GM19043 (cell line): Measurements from ENCODE around the gene PTGER1.

Experiments
- ATAC-seq: cut with Tn5 transposase; IDR thresholded peaks from one replicate; pipeline ENCODE4 v1.9.1; 2021; ENCODE audit warnings: low read depth; ENCODE audit not compliant: unreplicated experiment

The PTGER1 gene

DNA sequence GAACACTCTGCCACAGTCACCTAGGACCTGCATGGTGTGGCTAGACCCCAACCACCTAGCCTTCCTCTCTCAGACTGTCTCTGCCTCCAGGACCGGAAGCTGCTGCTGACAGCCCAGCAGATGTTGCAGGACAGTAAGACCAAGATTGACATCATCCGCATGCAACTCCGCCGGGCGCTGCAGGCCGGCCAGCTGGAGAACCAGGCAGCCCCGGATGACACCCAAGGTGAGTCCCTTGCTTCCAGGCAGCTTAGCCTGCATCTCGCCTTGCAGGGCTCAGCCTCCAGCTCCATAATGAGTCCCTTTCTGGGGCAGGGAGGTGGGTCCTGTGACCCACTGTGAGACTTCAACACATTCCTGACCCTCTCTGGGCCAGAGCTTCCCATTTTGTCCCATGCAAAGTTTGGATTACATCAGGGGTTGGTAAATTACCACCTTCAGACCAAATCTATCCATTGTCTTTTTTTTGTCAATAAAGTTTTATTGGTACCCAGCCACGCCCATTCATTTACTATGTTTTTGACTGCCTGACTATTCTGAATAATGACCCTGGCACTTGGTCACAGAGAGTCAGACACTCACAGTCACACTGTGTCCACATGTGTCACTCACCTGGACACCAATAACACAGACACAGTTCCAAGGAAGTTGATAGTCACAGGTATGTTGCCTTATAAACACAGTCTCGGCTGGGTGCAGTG lies 28.7 kb downstream of the PTGER1 start:
- no peak for ATAC-seq

DNA sequence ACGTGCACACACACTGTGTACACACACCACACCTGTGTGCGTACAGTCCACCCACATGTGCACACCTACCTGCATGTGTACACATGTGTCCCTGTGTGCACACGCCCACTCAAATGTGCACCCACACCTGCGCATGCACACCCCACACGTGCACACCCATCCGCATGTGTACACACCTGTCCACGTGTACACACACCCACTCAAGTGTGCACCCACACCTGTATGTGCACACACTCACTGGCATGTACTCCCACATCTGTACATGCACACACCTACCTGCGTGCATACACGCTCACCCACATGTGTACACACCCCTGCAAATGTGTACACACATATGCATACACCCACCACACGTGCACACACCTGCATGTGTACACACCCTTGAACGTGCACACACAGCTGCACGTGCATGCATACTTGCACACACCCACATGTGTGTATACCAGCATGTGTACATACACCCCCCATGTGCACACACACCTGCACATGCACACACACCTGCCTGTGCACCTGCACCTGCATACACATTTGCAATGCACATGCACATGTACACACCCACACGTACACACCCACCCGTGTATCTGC lies 31.4 kb downstream of the PTGER1 start:
- no peak for ATAC-seq

DNA sequence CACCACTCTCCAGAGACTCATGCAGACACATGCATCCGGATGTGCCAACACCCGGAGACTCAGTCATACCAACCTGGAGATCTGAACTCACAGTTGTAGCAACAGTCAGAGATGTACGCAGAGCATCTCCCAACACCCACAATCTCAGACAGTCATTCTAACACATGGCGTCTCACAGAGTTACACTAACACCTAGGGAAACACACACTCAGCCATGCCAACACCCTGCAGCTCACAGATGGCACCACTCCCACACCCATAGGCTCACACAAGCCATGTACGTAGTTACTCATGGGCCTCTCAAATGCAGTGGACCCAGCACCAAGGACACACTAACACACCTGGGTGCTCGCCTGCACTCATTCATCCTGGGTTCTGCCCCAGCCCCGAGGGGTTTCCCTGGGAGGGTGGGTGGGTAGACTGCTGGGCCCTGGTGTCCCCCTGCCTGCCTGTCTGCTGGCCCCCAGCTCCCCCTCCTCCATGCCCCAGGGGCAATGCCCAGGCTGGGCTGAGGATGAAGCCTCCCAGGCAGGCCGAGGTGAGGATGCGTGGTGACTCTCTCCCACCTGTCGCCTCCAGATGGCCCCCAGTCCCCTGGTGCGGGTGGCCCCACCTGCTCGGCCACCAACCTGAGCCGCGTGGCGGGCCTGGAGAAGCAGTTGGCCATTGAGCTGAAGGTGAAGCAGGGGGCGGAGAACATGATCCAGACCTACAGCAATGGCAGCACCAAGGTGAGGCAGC lies 32.1 kb downstream of the PTGER1 start:
- ATAC-seq: no peak

DNA sequence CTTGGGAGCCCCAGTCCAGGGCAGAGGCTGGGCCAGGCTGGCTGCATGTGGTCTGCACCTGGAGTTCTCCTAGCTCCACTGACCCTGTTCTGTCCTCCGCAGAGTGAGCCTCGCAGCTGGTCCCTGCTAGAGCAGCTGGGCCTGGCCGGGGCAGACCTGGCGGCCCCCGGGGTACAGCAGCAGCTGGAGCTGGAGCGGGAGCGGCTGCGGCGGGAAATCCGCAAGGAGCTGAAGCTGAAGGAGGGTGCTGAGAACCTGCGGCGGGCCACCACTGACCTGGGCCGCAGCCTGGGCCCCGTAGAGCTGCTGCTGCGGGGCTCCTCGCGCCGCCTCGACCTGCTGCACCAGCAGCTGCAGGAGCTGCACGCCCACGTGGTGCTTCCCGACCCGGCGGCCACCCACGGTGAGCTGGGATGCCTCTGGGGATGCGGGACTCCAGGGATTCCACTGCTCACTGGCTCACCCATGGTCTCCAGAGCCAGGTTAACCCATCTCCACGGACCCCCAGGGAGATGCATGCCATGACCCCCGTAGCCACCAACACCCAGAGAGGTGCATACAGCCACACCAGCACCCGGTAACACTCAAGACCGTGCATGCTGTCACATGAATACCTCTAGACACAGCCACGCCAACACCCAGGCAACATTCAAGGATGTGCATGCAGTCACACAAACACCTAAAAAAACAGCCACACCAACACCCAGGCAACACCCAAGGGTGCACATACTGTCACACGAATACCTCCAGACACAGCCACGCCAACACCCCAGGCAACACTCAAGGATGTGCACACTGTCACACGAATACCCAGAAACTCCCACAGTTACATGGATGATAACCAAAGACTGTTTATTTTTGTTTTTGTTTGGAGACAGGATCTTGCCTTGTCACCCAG lies 33.9 kb downstream of the PTGER1 start:
- no peak for ATAC-seq

DNA sequence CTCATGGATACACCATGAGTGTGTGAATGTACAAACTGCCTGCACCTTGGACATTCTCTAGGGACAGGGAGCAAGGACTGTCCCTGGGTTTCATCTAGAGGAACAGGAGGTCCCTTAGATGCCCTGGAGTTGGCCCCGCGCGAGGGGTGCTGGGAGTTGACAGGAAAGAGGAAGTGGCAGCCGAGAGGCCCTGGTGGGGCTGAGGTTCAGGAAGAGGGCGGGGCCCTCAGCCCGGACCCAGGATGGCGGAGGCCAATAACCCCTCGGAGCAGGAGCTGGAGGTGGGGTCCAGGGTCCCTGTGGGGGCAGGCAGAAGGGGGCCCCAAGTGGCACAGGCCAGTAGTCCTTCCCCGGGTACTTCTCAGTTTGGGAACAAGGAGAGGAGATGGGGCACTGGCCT lies 35.1 kb downstream of the PTGER1 start:
- peak; percentile 77 for ATAC-seq

DNA sequence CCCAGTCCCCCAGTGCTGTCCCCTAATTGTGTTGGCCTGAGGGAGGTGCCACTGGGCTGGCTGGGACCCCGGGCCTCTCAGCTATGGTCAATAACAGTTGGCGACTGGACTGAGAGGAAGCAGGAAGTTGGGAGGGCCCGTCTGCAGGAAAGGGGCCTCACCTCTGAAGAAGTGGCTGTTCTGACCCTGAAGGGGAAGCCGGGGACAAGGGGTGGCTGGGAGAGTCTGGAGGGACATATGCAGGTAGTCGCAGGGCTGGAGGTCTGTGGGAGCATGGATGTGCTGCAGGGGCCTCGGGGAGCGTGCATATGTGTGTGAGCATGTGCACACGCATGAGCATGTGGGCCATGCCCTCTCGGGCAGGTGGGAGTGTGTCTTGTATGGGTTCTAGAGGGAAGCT lies 36.1 kb downstream of the PTGER1 start:
- ATAC-seq: no peak

DNA sequence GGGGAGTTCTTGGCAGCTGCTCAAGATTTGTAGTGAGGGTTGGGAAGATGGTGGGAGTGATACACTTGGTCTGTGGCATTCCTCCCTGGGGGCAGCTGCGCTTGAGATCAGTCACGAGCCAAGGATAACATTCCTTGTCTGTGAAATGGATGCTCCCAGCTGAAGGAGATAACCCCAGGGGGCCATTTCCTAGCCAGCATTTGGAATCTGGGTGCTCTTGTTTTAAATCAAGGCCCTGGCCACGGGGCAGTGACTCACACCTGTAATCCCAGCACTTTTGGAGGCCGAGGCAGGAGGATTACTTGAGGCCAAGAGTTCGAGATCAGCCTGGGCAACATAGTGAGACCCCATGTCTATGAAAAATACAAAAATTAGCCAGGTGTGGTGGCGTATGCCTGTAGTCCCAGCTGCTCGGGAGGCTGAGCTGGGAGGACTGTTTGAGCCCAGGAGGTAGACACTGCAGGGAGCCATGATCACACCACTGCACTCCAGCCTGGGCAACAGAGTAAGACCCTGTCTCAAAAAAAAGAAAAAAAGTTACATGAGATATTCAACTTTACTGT lies 37.5 kb downstream of the PTGER1 start:
- no peak for ATAC-seq

DNA sequence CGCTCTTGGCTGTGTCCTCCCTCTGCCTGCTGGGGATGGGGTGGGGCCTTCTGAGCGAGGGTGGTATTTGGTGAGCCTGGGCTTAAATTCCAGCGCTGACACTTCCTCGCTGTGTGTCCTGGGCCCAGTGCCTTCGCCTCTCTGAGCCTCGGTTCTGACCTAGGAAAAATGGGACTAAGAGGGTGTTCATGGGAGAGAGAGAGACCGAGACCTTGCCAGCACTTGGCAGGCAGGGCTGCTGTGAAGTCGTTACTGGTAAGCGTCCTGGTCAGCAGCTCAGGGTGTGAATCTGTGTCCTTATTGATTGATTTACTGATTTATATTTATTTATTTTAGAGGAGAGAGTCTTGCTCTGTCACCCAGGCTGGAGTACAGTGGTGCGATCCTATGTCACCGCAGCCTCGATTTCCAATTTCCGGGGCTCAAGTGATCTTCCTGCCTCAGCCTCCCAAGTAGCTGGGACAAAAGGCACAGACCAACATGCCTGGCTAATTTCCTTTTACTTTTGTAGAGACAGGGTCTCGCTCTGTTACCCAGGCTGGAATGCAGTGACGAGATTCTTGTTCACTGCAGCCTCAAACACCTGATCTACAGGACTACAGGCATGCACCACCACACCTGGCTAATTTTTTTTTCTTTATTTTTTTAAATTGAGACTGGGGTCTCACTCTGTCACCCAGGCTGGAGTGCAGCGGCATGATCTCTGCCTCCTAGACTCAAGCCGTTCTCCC lies 39.7 kb downstream of the PTGER1 start:
- no peak for ATAC-seq

DNA sequence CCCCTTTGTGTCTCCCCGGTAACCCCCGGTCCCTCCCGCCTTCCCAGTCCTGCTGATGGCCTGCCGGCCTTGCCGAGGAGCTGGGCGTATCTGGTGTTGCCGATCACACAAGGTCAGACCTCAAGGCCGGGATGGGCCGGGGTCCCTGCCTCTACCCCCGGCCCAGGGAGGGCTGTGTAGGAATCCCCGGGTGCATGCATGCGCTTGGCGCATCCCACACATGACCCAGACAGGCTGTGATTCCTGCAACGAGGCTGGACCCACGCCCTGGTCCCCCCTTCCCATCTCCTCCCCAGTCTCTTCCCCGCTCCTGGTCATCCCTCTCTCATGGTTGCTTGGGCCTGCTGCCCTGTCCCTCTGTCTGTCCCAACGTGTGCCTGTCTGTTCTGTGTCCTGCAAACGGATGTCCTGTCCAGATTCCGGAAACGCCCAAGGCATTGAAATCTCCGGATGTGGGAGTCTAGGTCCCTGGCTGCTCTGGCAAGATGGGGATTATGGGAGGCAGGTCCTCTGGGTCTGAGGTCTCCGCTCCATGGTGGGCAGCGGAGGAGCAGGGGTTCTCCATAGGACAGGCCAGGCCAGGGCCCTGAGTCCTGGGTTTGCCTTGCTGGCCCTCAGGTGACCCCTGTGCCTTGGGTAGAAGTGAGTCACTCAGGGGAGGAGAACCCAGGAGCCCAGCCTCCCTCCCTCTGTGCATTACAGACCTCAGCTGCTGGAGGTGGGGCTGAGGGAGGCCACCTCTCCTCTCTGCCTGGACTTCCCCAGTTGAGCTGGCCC lies 40.4 kb downstream of the PTGER1 start:
- no peak for ATAC-seq

DNA sequence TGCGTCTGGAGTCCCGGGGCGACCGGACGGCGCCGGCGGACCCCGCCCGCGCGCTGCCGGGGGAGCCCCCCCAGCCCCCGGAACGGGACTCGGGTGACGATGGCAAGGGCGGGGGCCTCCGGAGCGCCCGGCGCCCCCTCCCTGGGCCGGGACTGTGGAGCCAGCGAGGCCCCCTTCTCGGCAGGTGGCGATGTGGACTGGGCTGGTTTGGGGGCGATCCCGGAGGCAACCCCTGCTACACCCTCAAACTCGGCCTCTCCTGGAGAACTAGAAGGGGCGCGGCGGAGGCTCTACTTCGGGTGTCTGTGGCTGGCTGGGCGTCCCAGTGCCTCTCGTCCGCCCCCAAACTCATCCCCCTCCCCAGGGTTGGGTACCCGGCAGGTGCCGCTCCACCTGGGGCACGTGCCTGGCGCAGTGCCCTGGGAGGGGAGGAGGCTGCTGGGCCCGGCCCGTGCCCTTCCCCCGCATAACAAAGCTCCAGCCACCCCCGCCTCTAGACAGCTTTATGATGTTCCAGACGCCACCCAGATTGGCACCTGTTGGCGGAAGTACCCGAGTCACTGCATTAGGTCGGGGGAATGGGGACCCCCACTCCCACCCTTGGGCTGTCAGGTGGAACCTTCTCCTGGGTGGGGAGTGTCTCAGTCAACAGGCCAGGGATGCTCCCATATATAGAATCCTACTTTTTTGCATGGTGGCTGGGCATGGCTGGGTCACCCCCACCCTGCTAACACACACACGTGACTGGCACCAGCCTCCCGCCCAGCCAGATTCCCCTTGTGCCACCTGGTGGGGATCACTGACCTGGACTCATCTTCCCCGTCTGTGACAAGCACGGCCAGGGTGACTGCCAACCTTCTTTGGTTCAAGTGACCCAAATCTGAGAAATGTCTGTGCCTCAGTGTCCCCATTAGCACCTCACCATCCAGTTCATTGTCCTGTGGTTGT lies 41.3 kb downstream of the PTGER1 start:
- no peak for ATAC-seq

DNA sequence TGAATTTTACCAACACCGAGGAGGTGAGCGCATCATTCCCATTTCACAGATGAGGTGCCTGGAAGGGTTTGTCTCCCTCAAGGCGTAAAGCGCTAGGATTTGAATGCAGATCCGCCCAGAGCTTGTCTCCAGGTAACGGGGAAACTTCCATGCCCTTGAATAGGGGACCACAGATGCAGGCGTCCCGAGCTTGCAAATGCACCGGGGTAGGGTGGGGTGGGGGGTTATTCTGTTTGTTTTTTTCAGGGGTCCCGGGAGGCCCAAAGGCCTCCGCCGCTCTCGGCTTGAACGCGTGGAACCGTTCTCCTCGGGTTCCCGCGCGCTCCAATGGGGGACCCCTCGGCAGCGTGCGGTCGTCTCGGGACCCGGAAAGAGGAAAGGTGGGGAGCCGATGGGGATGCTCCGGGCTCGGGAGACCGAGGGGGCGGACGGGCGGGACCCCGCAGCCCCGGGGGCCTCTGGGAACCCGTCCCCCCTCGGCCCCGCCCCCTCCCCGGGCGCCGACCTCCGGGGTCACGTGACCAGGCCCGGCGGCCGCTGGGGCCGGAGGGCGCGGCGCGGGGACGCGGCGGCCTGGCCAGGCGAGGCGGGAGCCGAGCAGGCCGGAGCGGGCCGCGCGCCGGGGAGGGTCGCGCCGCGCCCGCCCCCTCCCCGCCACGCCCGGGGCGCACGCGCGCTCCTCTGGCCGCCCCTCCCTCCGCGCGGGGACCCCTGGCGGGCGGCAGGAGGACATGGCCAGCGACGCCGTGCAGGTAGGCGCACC lies 42.2 kb downstream of the PTGER1 start, which contains the start of gene PKN1:
PKN1 (plus strand) TSS at position 516 of the 763 bp plus-strand sequence; CDS start at position 732, 216 bp downstream.
- ATAC-seq: no peak

DNA sequence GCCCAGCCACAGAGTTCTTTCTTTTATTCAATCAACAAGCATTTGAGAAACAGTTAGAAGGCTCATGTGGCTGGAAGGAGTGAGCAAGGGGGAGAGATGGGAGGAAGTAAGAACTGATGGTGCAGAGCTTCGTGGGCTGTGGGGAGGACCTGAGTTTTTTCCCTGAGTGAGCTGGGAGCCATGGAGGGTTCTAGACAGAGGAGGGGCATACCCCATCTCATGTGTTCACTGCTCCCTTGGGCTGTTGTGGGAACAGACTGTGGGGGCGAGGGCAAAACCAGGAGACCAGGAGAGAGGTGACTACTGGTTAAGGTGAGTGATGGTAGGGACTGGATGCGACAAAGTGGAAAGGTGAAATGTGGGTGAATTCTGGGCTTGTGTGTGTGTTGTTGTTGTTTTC lies 44.4 kb downstream of the PTGER1 start:
- ATAC-seq: no peak

DNA sequence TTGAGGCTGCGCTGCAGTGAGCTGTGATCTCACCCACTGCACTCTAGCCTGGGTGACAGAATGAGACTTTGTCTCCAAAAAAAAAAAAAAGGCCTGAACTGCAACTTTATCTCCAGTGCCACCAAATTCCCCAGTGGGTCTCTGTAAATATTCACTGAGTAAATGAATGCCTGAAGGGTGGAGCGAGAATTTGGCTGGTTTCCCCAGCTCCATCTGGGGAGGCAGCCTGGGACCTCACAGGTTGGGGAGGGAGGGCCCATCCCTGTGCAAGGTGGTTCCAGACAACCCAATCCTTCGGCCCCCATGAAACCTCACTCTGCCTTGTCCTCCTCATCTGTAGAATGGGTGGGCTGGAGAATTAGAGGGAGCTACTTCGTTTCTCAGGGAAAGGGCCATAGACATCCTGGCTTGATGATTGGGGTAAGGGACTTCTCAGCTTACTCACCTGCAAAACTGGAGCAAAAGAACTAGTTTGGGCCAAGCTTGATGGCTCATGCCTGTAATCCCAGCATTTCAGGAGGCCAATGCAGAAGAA lies 46.2 kb downstream of the PTGER1 start:
- ATAC-seq: no peak

DNA sequence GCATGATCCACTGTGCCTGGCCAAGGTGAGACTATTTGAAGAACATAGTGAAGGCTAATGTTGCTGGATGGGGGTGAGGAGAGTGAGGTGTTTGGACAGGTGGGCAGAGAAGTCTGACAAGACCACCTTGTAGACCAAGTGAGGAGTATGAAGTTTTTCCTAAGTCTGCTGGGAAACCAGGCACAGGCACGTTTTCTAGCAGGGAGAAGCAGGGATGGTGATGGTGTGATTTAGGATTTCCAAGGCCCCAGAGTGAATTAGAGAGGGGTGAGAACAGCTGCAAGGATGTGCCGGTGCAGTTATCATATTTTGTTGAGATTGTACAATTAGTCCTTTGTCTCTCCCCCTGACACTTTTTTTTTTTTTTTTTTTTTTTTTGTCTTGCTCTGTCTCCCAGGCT lies 47.7 kb downstream of the PTGER1 start:
- ATAC-seq: no peak

DNA sequence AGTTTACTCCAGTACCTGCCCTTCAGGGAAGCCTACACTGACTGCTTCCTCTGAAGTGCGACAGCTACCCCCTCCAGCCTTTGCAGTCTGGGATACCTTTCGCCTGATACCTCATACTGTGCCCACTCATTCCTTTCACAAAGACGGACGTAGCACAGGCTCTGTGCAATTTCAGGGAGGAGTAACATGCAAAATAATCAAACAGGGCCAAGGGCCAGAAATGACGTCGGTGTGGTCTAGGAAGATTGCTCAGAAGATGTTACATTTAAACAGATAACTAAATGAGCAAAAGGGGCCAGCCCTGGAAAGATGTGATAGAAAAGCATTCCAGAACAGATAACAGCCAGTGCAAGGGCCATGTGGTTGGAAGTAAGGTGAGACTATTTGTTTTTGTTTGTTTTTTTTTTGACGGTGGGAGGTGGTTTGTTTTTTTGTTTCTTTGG lies 49.4 kb downstream of the PTGER1 start:
- no peak for ATAC-seq
